GM19193 (cell line): ENCODE measurements around the gene RGP1.
A peak's percentile ranks its signal among the peaks of the same experiment; 100 is the strongest.

Experiments used
- POLR2A ChIP-seq: IDR thresholded peaks from 4 replicates; pipeline ENCODE4 v1.6.1; 2011; ENCODE audit not compliant: insufficient read depth, insufficient read length; ENCODE audit errors: extremely low read depth

Gene RGP1

DNA sequence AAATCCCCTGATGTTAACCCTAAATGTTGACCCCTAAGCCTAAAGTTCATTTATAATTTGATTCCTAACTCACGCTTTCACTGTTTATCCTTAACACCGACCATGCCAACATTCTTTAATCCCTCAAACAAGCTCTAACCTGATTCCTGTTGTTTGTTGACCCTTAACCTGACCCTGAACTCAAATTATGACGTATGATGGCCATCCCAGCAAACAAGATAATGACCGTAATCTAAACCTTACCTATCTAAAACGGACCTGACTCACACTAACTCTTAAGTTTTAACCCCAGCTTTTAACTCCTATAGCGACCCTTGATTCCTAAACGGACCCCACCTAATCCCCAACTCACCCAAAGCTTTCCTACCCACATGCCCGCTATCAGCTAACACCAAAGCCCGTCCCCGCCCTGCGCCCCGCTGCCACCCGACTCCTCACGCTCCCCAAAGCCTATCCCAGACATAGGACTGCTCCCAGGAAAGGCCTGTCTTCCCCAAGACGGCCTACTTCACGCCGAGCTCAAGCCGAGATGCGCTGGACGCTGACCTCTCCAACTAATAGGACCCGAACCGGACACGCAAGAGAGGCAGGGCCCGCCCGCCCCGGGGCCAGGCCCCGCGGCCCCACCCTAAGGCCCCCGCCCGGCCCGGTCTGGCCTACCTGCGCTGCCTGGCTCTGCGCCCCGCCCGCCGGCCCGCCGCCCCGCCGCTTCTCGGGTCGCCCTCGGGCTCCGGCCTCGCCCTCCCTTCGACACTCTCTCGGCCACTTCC is 17.5 kb upstream of the RGP1 start:
- TF ChIP-seq POLR2A, result no peak

DNA sequence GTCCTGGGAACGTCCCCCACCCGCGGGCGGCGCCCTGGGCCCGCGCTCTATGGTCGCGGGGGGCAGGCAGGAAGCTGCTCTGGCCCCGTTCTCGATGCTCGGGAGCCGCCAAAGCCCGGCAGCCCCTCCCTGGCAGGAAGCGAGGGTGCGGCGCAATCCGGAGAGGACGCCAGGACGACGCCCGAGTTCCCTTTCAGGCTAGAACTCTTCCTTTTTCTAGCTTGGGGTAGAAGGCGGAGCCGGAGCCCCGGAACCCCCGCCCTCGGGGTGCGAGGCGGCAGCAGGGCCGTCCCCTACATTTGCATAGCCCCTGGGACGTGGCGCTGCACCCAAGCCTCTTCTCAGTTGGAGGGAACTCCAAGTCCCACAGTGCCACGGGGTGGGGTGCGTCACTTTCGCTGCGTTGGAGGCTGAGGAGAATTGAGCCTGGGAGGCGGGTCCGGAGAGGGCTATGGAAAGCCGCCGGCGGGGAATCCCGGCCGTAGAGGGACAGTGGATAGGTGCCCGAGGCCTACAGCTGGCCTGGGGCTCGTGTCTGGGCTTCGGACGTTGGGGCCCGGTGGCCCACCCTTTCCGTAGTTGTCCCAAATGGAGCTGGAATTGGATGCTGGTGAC is 16.8 kb upstream of the RGP1 start, which contains the start of the genes CREB3 and TLN1:
TSS of gene CREB3 (plus strand) at position 482 of the 615 bp plus-strand sequence. CDS start at position 589, 107 bp downstream.
TSS of gene TLN1 (minus strand) at position 11 of the 615 bp plus-strand sequence. CDS start 6,501 bp downstream, outside the sequence.
- peak; percentile 86 for TF ChIP-seq POLR2A

DNA sequence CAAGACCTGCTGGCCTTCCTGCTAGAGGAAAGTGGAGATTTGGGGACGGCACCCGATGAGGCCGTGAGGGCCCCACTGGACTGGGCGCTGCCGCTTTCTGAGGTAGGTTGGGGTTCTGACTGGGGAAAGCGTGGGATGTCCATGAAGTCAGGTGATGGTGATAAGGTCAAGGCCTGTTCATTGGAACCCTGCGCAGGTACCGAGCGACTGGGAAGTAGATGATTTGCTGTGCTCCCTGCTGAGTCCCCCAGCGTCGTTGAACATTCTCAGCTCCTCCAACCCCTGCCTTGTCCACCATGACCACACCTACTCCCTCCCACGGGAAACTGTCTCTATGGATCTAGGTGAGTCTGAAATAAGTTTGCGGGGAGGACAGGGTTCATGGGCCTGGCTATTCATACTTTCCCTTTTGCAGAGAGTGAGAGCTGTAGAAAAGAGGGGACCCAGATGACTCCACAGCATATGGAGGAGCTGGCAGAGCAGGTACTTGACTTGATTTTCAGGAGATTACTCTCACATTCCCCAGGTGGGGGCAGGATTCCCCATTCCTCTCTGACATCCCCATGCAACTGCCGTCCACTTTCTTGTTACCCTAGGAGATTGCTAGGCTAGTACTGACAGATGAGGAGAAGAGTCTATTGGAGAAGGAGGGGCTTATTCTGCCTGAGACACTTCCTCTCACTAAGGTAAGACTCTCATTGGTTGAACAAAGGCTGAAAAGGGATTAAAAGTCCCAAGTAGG is 16.1 kb upstream of the RGP1 start:
- no peak for TF ChIP-seq POLR2A

DNA sequence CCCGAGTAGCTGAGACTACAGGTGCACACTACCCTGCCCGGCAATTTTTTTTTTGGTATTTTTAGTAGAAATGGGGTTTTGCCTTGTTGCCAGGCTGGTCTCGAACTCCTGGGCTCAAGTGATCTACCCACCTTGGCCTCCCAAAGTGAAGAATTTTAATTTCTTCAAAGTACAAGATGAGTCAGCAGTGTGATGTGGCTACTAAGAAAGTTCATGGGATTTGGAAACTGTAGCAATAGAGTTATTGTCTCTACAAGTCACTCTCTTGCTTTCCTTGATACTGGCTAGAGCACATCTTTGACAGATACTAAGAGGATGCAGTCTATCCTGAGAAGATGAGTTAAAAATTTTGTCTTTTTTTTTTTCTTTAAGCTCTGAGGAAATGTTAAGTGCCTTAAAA is 15.0 kb upstream of the RGP1 start:
- TF ChIP-seq POLR2A, result no peak

DNA sequence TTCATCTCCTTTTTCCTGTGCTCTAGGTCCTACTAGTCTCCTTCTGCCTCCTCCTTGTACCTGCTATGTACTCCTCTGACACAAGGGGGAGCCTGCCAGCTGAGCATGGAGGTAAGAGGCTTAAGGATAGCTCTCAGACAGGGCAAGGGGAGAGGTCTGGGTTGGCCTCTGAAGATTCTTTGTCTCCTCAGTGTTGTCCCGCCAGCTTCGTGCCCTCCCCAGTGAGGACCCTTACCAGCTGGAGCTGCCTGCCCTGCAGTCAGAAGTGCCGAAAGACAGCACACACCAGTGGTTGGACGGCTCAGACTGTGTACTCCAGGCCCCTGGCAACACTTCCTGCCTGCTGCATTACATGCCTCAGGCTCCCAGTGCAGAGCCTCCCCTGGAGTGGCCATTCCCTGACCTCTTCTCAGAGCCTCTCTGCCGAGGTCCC is 12.9 kb upstream of the RGP1 start:
- no peak for TF ChIP-seq POLR2A

DNA sequence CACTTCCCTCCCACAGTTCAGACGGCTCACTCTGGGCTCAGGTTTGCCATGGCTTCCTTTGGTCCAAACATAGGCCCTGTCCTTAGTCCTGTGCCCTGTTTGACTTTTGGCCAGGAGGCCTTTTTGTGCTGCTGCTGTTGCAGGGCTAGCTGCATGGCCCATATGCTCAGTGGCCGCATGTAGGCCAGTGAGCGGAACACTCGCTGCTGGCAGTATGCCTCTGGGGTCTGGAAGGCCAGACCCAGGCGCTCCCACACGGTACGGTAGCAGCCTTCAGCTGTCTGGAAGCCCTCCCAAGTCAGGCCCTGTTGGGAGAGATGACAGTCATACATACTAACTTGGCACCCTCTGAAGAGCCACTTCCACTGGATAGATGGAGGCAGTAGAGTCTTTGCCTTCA is 11.9 kb upstream of the RGP1 start:
- no peak for TF ChIP-seq POLR2A

DNA sequence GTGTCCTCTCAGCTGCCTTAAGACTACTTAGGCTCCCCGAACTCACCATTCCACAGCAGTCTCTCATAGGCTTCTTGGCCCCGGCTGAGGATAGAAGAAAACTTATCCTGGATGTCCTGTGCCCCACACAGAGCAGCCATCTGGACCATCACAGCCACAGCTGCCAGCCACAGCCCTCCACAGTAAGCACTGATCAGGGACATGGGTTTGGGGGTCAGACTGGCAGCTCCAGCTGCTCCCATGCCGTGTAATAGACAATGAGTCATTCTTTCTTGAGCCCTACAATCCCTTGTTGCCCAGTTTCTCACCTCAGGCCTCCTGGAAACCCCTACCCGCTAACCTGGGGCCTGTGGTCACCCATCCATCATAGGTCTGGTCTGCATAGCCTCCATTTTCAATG is 10.9 kb upstream of the RGP1 start:
- TF ChIP-seq POLR2A, result no peak

DNA sequence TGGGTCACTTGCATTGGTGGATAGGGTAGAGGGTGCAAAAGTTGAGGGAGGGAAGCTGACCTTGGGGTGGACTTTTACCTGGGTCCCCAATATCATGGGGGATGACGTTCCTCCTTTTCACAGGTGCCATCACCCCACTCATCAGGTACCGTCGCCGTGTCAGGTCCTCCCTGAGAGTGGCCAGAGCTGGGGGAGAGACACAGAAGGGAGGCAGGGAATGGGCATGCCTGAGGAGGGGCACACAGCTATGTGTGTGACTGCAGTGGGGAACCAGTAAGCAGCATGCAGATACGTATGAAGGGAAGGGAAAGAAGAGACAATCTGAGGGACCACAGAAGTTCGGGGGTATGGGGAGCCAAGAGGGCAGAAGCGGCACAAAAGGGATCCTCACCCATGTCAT is 10.2 kb upstream of the RGP1 start:
- TF ChIP-seq POLR2A, result no peak

DNA sequence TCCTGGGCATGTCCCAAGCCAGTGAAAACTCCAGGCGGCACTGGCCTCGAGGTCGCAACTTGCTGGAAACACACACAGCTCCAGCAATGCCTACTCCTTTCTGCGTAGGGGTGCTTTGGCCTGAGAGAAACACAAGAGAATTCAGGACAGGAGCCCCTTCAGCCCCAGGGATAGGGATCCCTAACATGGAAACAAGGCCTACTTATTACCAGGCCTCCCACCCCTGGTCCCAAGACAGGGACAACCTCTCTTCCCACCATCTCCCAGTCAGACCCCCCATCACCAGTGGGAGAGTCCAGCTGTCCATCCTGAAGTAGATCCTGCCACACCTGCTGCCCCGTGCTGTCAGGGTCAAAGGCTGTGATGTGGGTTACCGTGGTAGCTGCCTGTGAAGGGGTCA is 8.8 kb upstream of the RGP1 start:
- no peak for TF ChIP-seq POLR2A

DNA sequence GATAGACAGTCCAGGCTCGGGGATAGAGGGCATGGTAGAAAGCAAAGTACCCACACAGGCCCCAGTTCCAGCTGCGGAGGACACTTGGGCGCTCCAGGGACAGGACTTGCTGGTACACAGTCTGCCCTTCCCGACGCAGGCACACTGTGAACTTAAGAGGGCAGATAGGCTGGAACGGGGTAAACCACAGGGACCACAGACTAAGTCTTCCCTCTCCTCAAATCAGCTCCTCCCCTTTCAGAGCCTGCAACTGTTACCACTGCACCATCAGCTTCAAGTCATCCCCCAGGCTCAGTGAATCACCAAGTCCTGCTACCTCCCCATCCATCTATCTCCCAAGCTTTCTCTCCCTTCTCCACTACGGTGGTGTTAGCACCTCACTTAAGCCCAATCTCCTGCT is 7.3 kb upstream of the RGP1 start:
- no peak for TF ChIP-seq POLR2A

DNA sequence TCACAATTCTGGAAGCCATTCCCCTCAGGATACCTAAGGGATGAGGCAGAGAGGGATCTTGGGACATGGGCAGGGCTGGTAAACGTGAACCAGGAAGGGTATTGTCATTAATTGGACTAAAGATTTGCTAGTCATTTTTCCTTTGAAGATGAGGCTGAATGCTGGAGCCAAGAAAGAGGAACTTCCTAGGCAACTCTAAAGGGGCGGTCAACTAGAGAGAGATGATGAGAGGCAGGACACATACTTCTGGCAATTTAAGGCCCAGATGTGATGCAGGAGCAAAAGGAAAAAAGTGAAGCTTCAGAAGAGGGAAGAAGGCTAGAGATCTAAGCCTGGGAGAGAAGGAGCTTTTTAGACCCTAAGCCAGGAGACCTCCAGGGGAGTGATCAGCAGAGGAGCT is 5.6 kb upstream of the RGP1 start:
- no peak for TF ChIP-seq POLR2A

DNA sequence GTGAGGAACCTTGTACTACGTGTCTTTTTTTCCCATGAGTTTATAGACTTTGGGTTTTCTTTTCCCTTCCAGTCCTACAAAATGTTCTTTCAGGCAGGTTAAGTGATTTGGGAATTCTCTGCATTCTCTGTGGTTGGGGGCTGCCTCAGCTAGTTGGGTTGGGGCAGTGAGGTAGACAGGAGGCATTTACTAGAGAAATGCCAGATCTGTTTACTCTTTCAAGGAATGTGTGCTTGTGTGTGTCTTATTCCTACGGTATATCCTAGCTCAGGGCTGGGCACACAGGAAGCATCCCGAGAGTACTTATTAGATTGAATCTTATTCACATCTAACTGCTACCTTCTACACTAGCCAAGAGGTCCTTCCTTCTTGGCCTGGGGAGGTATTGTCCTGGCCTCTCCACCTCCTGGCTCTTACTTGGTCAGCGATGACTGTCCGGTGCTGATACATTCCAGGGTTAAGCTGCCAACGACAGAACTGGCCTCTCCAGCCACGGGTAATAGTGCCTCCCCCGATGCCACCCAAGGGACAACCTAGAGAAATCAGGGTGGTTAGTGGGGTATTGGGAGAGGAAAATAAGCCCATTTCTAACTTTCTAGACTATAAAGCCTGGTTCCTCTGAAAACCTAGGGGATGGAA is 5.1 kb upstream of the RGP1 start:
- TF ChIP-seq POLR2A, result no peak

DNA sequence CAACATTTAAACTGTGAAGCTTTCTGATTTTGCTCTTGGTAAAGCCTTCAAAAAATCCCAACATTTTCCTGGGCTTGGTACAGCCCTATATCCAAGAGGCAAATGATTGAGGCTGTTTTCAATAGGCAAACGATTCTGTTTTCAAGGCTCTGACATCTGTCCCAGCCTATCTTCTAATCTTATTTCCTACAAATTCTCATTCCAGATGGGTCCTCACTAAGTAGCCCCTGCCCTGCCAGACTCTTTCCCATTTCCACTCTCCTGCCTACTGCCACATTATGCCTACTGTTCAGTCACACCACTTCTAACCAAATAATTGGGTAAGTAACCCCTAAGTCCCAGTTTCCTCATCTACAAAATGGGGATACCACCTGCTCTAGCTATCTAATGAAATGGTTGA is 3.5 kb upstream of the RGP1 start:
- TF ChIP-seq POLR2A, result no peak

DNA sequence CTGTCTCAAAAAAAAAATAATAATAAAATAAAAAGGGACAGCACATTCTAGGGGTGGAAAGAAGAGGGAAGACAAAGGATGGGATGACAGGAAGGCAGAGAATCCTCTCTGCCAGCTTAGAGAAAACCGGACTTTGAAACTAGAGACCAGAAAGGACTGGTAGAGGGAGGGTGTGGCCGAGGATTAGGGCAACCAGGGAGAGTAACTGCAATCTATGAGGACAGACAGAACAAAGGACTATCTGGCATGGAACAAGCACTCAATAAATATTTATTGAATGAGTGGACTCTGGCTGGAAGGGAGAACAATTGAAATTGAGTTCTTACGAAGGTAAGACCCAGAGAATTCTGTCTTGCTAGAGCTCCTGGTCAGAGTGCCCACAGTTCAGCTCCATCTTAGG is 2.5 kb upstream of the RGP1 start:
- no peak for TF ChIP-seq POLR2A

DNA sequence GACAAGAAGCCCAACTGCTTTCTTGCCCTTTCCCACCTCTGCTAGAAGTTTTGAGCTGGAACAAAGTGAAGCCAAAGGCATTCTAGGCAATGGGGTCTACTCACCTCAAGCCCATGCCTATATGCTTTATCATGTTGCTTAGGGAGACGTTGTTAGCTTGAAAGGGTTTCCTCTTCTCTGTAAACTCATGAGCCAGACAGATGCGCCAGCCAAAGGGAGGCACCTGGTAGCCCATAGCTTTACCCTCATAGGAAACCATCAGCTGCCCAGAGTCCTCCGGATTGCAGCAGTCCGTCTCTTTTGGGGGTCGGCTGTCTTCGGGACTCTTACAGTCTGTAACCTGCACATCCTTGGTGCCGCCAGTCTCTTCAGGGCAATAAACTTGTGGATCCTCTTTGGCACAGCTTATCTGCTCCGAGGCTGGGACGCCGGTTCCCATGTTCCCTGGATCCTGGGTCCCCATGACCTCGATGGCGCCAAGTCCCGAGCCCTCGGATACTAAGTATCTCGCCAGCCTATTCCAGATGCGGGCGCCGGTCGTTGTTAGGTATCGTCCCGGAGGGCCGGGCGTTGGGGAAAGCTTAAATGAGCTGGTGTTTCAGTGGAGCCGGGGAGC is 737 bp upstream of the RGP1 start:
- TF ChIP-seq POLR2A, result no peak
